ENCODE results near the gene TENM3.

TENM3 gene

GRCh38 chr4:182449186-182449929 is 206.2 kb downstream of the TENM3 start:
- WGBS (ENCODE audit: extremely low coverage, insufficient coverage, low lambda C conversion rate), result no CpG with 5 or more reads among the region's 34 CpGs

GRCh38 chr4:182449930-182450439 is 206.8 kb downstream of the TENM3 start:
- H3K27ac ChIP-seq (ENCODE audit: low read depth, low read length), result no peak overlapping the region

More at GRCh38 chr4:182449186-182449929, 206.2 kb downstream of the TENM3 start:
- peak overlapping the region; percentile 86 for H3K4me2 ChIP-seq (ENCODE audit: low read length)
- H2AK5ac ChIP-seq (ENCODE audit: low read length), result no peak overlapping the region
- H2BK5ac ChIP-seq (ENCODE audit: low read length), result no peak overlapping the region
- H3K27ac ChIP-seq (ENCODE audit: low read depth, low read length), result peak overlapping the region; percentile 87
- H3K36me3 ChIP-seq (ENCODE audit: control insufficient read depth, insufficient read depth, low read length), result no peaks in the 10 kb centered on the region
- peak overlapping the region; percentile 81 for H3K56ac ChIP-seq (ENCODE audit: low read length)
- no peak overlapping the region for H4K5ac ChIP-seq (ENCODE audit: low read length)
- H3K79me1 ChIP-seq (ENCODE audit: low read length), result peaks cover 2% of the 10 kb centered on the region
- H3K27me3 ChIP-seq (ENCODE audit: insufficient read depth, low read length, poor library complexity), result no peaks in the 10 kb centered on the region
- no peak overlapping the region for H2BK15ac ChIP-seq (replicated peaks; ENCODE audit: low read depth)
- peak overlapping the region; percentile 64 for H3K4me3 ChIP-seq (ENCODE audit: low read length)
- H3K79me2 ChIP-seq (ENCODE audit: control insufficient read depth, insufficient read depth, low read length), result peaks cover 8% of the 10 kb centered on the region
- peak overlapping the region; percentile 74 for H3K9ac ChIP-seq (ENCODE audit: low read length)
- peak; percentile 93 for DNase-seq
- H3K4ac ChIP-seq (ENCODE audit: low read depth, low read length), result no peak overlapping the region
- H3K18ac ChIP-seq (ENCODE audit: low read length), result peak overlapping the region; percentile 43
- peak overlapping the region; percentile 82 for H2BK120ac ChIP-seq (ENCODE audit: low read depth, low read length)
- H3K4me1 ChIP-seq (ENCODE audit: control insufficient read depth, low read depth, low read length), result no peaks in the 10 kb centered on the region
- H3K23ac ChIP-seq (ENCODE audit: low read length), result no peak overlapping the region
- H4K8ac ChIP-seq (ENCODE audit: low read depth, low read length), result no peak overlapping the region

GRCh38 chr4:182451441-182451840 is 208.2 kb downstream of the TENM3 start:
- Histone ChIP-seq H3K4ac (ENCODE audit: low read depth, low read length) (no peak overlapping the region), H2BK15ac (replicated peaks; ENCODE audit: low read depth) (no peak overlapping the region), H3K27ac (ENCODE audit: low read depth, low read length) (no peak overlapping the region), H3K9ac (ENCODE audit: low read length) (no peak overlapping the region), H3K79me2 (ENCODE audit: control insufficient read depth, insufficient read depth, low read length) (peaks cover 8% of the 10 kb centered on the region), H3K23ac (ENCODE audit: low read length) (no peak overlapping the region), H2BK5ac (ENCODE audit: low read length) (no peak overlapping the region), H2BK120ac (ENCODE audit: low read depth, low read length) (no peak overlapping the region), H2AK5ac (ENCODE audit: low read length) (no peak overlapping the region), H4K5ac (ENCODE audit: low read length) (no peak overlapping the region), H3K4me2 (ENCODE audit: low read length) (no peak overlapping the region), H4K8ac (ENCODE audit: low read depth, low read length) (no peak overlapping the region), H3K18ac (ENCODE audit: low read length) (no peak overlapping the region), H3K27me3 (ENCODE audit: insufficient read depth, low read length, poor library complexity) (no peaks in the 10 kb centered on the region), H3K4me3 (ENCODE audit: low read length) (no peak overlapping the region), H3K56ac (ENCODE audit: low read length) (no peak overlapping the region), H3K79me1 (ENCODE audit: low read length) (peaks cover 4% of the 10 kb centered on the region), H3K4me1 (ENCODE audit: control insufficient read depth, low read depth, low read length) (no peaks in the 10 kb centered on the region), H3K36me3 (ENCODE audit: control insufficient read depth, insufficient read depth, low read length) (no peaks in the 10 kb centered on the region)
- WGBS (ENCODE audit: extremely low coverage, insufficient coverage, low lambda C conversion rate), result no CpG with 5 or more reads among the region's 4 CpGs
- no peak for DNase-seq

More at GRCh38 chr4:182449930-182450439, 206.8 kb downstream of the TENM3 start:
- Histone ChIP-seq H2BK120ac (ENCODE audit: low read depth, low read length) (no peak overlapping the region), H3K36me3 (ENCODE audit: control insufficient read depth, insufficient read depth, low read length) (no peaks in the 10 kb centered on the region), H3K4me2 (ENCODE audit: low read length) (peak overlapping the region; percentile 86), H3K56ac (ENCODE audit: low read length) (peak overlapping the region; percentile 81), H2BK5ac (ENCODE audit: low read length) (no peak overlapping the region), H3K79me2 (ENCODE audit: control insufficient read depth, insufficient read depth, low read length) (peaks cover 8% of the 10 kb centered on the region), H2AK5ac (ENCODE audit: low read length) (no peak overlapping the region), H3K27me3 (ENCODE audit: insufficient read depth, low read length, poor library complexity) (no peaks in the 10 kb centered on the region), H3K4me1 (ENCODE audit: control insufficient read depth, low read depth, low read length) (no peaks in the 10 kb centered on the region), H3K23ac (ENCODE audit: low read length) (no peak overlapping the region), H2BK15ac (replicated peaks; ENCODE audit: low read depth) (peak overlapping the region; percentile 27), H3K18ac (ENCODE audit: low read length) (peak overlapping the region; percentile 87), H4K8ac (ENCODE audit: low read depth, low read length) (no peak overlapping the region), H3K79me1 (ENCODE audit: low read length) (peaks cover 2% of the 10 kb centered on the region), H3K4ac (ENCODE audit: low read depth, low read length) (no peak overlapping the region), H3K4me3 (ENCODE audit: low read length) (peak overlapping the region; percentile 40), H4K5ac (ENCODE audit: low read length) (no peak overlapping the region), H3K9ac (ENCODE audit: low read length) (peak overlapping the region; percentile 74)
- no CpG with 5 or more reads among the region's 4 CpGs for WGBS (ENCODE audit: extremely low coverage, insufficient coverage, low lambda C conversion rate)
- no peak for DNase-seq

- H3K4ac ChIP-seq (ENCODE audit: low read depth, low read length), result no peak overlapping the region
- no peak overlapping the region for H3K18ac ChIP-seq (ENCODE audit: low read length)
- H3K4me2 ChIP-seq (ENCODE audit: low read length), result no peak overlapping the region
- H2AK5ac ChIP-seq (ENCODE audit: low read length), result no peak overlapping the region
- no peaks in the 10 kb centered on the region for H3K27me3 ChIP-seq (ENCODE audit: insufficient read depth, low read length, poor library complexity)
- no peak overlapping the region for H4K5ac ChIP-seq (ENCODE audit: low read length)
- no peaks in the 10 kb centered on the region for H3K4me1 ChIP-seq (ENCODE audit: control insufficient read depth, low read depth, low read length)
- peaks cover 8% of the 10 kb centered on the region for H3K79me2 ChIP-seq (ENCODE audit: control insufficient read depth, insufficient read depth, low read length)
- H3K4me3 ChIP-seq (ENCODE audit: low read length), result no peak overlapping the region
- no CpG with 5 or more reads among the region's 2 CpGs for WGBS (ENCODE audit: extremely low coverage, insufficient coverage, low lambda C conversion rate)
- H2BK15ac ChIP-seq (replicated peaks; ENCODE audit: low read depth), result no peak overlapping the region
- H4K8ac ChIP-seq (ENCODE audit: low read depth, low read length), result no peak overlapping the region
- H3K79me1 ChIP-seq (ENCODE audit: low read length), result peaks cover 4% of the 10 kb centered on the region
- DNase-seq, result no peak
- H3K36me3 ChIP-seq (ENCODE audit: control insufficient read depth, insufficient read depth, low read length), result no peaks in the 10 kb centered on the region
- H3K27ac ChIP-seq (ENCODE audit: low read depth, low read length), result no peak overlapping the region
- H3K23ac ChIP-seq (ENCODE audit: low read length), result no peak overlapping the region
- no peak overlapping the region for H2BK120ac ChIP-seq (ENCODE audit: low read depth, low read length)
- H3K9ac ChIP-seq (ENCODE audit: low read length), result no peak overlapping the region
- H3K56ac ChIP-seq (ENCODE audit: low read length), result no peak overlapping the region
- H2BK5ac ChIP-seq (ENCODE audit: low read length), result no peak overlapping the region
Measured at GRCh38 chr4:182453830-182454229, 210.6 kb downstream of the TENM3 start.

GRCh38 chr4:182454440-182455013 is 211.3 kb downstream of the TENM3 start:
- no peak overlapping the region for H2BK5ac ChIP-seq (ENCODE audit: low read length)
- H3K18ac ChIP-seq (ENCODE audit: low read length), result no peak overlapping the region
- H4K5ac ChIP-seq (ENCODE audit: low read length), result no peak overlapping the region
- no peak overlapping the region for H3K56ac ChIP-seq (ENCODE audit: low read length)
- no peaks in the 10 kb centered on the region for H3K27me3 ChIP-seq (ENCODE audit: insufficient read depth, low read length, poor library complexity)
- no peak overlapping the region for H2AK5ac ChIP-seq (ENCODE audit: low read length)
- H3K36me3 ChIP-seq (ENCODE audit: control insufficient read depth, insufficient read depth, low read length), result no peaks in the 10 kb centered on the region
- H3K4me2 ChIP-seq (ENCODE audit: low read length), result no peak overlapping the region
- no peak overlapping the region for H3K4ac ChIP-seq (ENCODE audit: low read depth, low read length)
- no peaks in the 10 kb centered on the region for H3K4me1 ChIP-seq (ENCODE audit: control insufficient read depth, low read depth, low read length)
- DNase-seq, result no peak
- no peak overlapping the region for H3K4me3 ChIP-seq (ENCODE audit: low read length)
- H3K27ac ChIP-seq (ENCODE audit: low read depth, low read length), result no peak overlapping the region
- no CpG with 5 or more reads among the region's 6 CpGs for WGBS (ENCODE audit: extremely low coverage, insufficient coverage, low lambda C conversion rate)
- no peak overlapping the region for H2BK15ac ChIP-seq (replicated peaks; ENCODE audit: low read depth)
- peaks cover 7% of the 10 kb centered on the region for H3K79me2 ChIP-seq (ENCODE audit: control insufficient read depth, insufficient read depth, low read length)
- peaks cover 4% of the 10 kb centered on the region for H3K79me1 ChIP-seq (ENCODE audit: low read length)
- H2BK120ac ChIP-seq (ENCODE audit: low read depth, low read length), result no peak overlapping the region
- H4K8ac ChIP-seq (ENCODE audit: low read depth, low read length), result no peak overlapping the region
- no peak overlapping the region for H3K9ac ChIP-seq (ENCODE audit: low read length)
- no peak overlapping the region for H3K23ac ChIP-seq (ENCODE audit: low read length)

Measured in mesendoderm (in vitro differentiated cells).